HCT116 (cell line): ENCODE data around the gene PAPOLG. TPM values are rescaled to one million over a fixed set of nuclear protein-coding genes. Genes with fewer than 3 reads are reported as not detected.

Source experiments
- ATAC-seq: fragments of 200-7000 bp; cut with Tn5 transposase; 2 replicates; pipeline ENCODE4 v1.9.1; 2020; ENCODE audit warnings: mild to moderate bottlenecking, moderate library complexity
- BruUV-seq: library from RNA; stranded (reverse); fragments of 400-500 nt; replicated peaks from 2 replicates; lab custom pipeline; 2021; lab: Mats Ljungman, UMichigan
- CTCF ChIA-PET: fragments of 300-600 bp; sonication (Branson Sonifier 250); formaldehyde crosslinking; loops from one replicate; lab custom pipeline; 2021; ENCODE audit warnings: antibody characterized with exemption; lab: Charles Lee
- POLR2A ChIA-PET: fragments of 300-600, 350-600 bp; sonication (Branson Sonifier 250); formaldehyde crosslinking; loops from one replicate; lab custom pipeline; 2021; ENCODE audit warnings: antibody characterized with exemption; lab: Charles Lee
- RAD21 ChIA-PET, 2 experiments: fragments of 300-600 bp; sonication (Branson Sonifier 250); formaldehyde crosslinking; loops; one replicate each; lab custom pipeline; 2023; ENCODE audit warnings: low total read pairs in 2 of 2; ENCODE audit not compliant: uncharacterized antibody in 2 of 2, unreplicated experiment in 2 of 2, low non-redundant PET in 1 of 2; lab: Charles Lee
- DNase-seq: peaks from one replicate; pipeline ENCODE4 v3.0.0-alpha.2; 2010; ENCODE audit warnings: low read depth, low spot score
- H2AFZ ChIP-seq: fragments of 200-600 bp; shearing (Covaris generic), sonication (generic); 2 replicates; pipeline ENCODE4 v1.6.1; 2017; ENCODE audit warnings: low read depth, mixed run types, mixed read lengths, antibody characterized with exemption, low read length; ENCODE audit not compliant: poor library complexity, severe bottlenecking
- H3K27ac ChIP-seq: 2 replicates; pipeline ENCODE4 v1.5.1; 2012; ENCODE audit warnings: low read depth, low read length
- H3K27me3 ChIP-seq: fragments of 200-600 bp; sonication (generic); 2 replicates; pipeline ENCODE4 v1.6.1; 2016; ENCODE audit warnings: mixed run types, low read length, mixed read lengths; ENCODE audit not compliant: insufficient read depth
- H3K36me3 ChIP-seq, 2 experiments: fragments of 200-500 bp in 1 of 2; fragments of 200-600 bp in 1 of 2; sonication (Bioruptor generic) in 1 of 2; sonication (generic) in 1 of 2; 2 replicates each; pipeline versions ENCODE4 v1.5.1 to v1.6.1; 2014 to 2016; ENCODE audit warnings: low read length in 2 of 2, inconsistent platforms in 1 of 2, mixed read lengths in 1 of 2, mixed run types in 1 of 2; ENCODE audit not compliant: insufficient read depth in 2 of 2, control insufficient read depth in 1 of 2
- H3K4me1 ChIP-seq, 2 experiments: fragments of 200-600 bp in 1 of 2; sonication (generic) in 1 of 2; 2 replicates each; pipeline versions ENCODE4 v1.5.1 to v1.6.1; 2012 to 2017; ENCODE audit warnings: low read length in 2 of 2, inconsistent platforms in 1 of 2, mild to moderate bottlenecking in 1 of 2, mixed read lengths in 1 of 2, mixed run types in 1 of 2, moderate library complexity in 1 of 2; ENCODE audit not compliant: insufficient read depth in 2 of 2, control insufficient read depth in 1 of 2
- H3K4me2 ChIP-seq: fragments of 200-600 bp; sonication (generic); 2 replicates; pipeline ENCODE4 v1.6.1; 2017; ENCODE audit warnings: mixed run types, low read length, mixed read lengths
- H3K4me3 ChIP-seq, 2 experiments: fragments of 200-600 bp in 1 of 2; sonication (generic) in 1 of 2; replicated peaks in 1 of 2; 2 replicates each; pipeline ENCODE4 v1.5.1; 2011 to 2016; ENCODE audit warnings: low read length in 2 of 2, control low read depth in 1 of 2, low read depth in 1 of 2, mild to moderate bottlenecking in 1 of 2, mixed read lengths in 1 of 2, mixed run types in 1 of 2
- H3K79me2 ChIP-seq: fragments of 200-600 bp; sonication (generic); 2 replicates; pipeline ENCODE4 v1.6.1; 2017; ENCODE audit warnings: mild to moderate bottlenecking, mixed run types, low read length, moderate library complexity, mixed read lengths; ENCODE audit not compliant: insufficient read depth
- H3K9ac ChIP-seq: fragments of 200-600 bp; sonication (generic); 2 replicates; pipeline ENCODE4 v1.6.1; 2016; ENCODE audit warnings: low read length, mixed read lengths
- H3K9me2 ChIP-seq: fragments of 200-600 bp; sonication (generic), shearing (Covaris generic); 2 replicates; pipeline ENCODE4 v1.6.1; 2017; ENCODE audit warnings: mixed run types, mild to moderate bottlenecking, moderate library complexity; ENCODE audit not compliant: insufficient read depth
- H3K9me3 ChIP-seq, 2 experiments: fragments of 200-500 bp in 1 of 2; fragments of 200-600 bp in 1 of 2; sonication (Bioruptor generic) in 1 of 2; sonication (generic) in 1 of 2; 2 replicates each; pipeline ENCODE4 v1.6.1; 2014 to 2017; ENCODE audit warnings: low read length in 2 of 2, mixed read lengths in 2 of 2, inconsistent platforms in 1 of 2, low read depth in 1 of 2, mild to moderate bottlenecking in 1 of 2, mixed run types in 1 of 2, moderate library complexity in 1 of 2; ENCODE audit not compliant: control insufficient read depth in 1 of 2, insufficient read depth in 1 of 2
- H4K20me1 ChIP-seq: fragments of 200-600 bp; sonication (generic), shearing (Covaris generic); 2 replicates; pipeline ENCODE4 v1.6.1; 2017; ENCODE audit warnings: mixed run types, mild to moderate bottlenecking, moderate library complexity; ENCODE audit not compliant: insufficient read depth
- ATF3 ChIP-seq: IDR thresholded peaks from 2 replicates; pipeline ENCODE4 v1.6.1; 2012
- CBX3 ChIP-seq: IDR thresholded peaks from 2 replicates; pipeline ENCODE4 v1.6.1; 2012; ENCODE audit warnings: low read depth
- CEBPB ChIP-seq: IDR thresholded peaks from 2 replicates; pipeline ENCODE4 v1.6.1; 2012; ENCODE audit warnings: low read depth
- EGR1 ChIP-seq: IDR thresholded peaks from 2 replicates; pipeline ENCODE4 v1.6.1; 2012; ENCODE audit warnings: low read depth
- ELF1 ChIP-seq: IDR thresholded peaks from 2 replicates; pipeline ENCODE4 v1.6.1; 2012; ENCODE audit warnings: low read depth, borderline replicate concordance
- EZH2phosphoT487 ChIP-seq: fragments of 200-600 bp; IDR thresholded peaks from 2 replicates; pipeline ENCODE4 v1.6.1; 2018; ENCODE audit warnings: antibody characterized with exemption, borderline replicate concordance
- FOSL1 ChIP-seq: IDR thresholded peaks from 2 replicates; pipeline ENCODE4 v1.6.1; 2012; ENCODE audit warnings: low read depth
- POLR2A ChIP-seq: IDR thresholded peaks from 2 replicates; pipeline ENCODE4 v1.7.0; 2011; ENCODE audit warnings: borderline replicate concordance; ENCODE audit not compliant: insufficient read depth, insufficient read length; ENCODE audit errors: extremely low read depth
- RAD21 ChIP-seq: IDR thresholded peaks from 2 replicates; pipeline ENCODE4 v1.6.1; 2012; ENCODE audit warnings: low read depth, mild to moderate bottlenecking
- SIN3A ChIP-seq: IDR thresholded peaks from 2 replicates; pipeline ENCODE4 v1.6.1; 2012; ENCODE audit warnings: low read depth
- SP1 ChIP-seq: IDR thresholded peaks from 2 replicates; pipeline ENCODE4 v1.6.1; 2012; ENCODE audit warnings: low read depth
- ZBTB33 ChIP-seq: IDR thresholded peaks from 2 replicates; pipeline ENCODE4 v1.6.1; 2011; ENCODE audit warnings: mild to moderate bottlenecking, low read length, moderate library complexity; ENCODE audit not compliant: insufficient replicate concordance; ENCODE audit errors: extremely low read depth
- ZNF274 ChIP-seq: fragments of 200-500 bp; sonication (Bioruptor generic); IDR thresholded peaks from 2 replicates; pipeline ENCODE4 v1.6.1; 2014; ENCODE audit warnings: mild to moderate bottlenecking, low read depth, low read length, inconsistent platforms
- intact Hi-C: fragments of 100-400 bp; cut with micrococcal nuclease; formaldehyde crosslinking; loops from 2 replicates; pipeline ENCODE4 v1.10.0; 2022
- total RNA-seq: library from RNA; stranded (reverse); gene quantifications from one replicate; pipeline ENCODE4 v1.2.1, GENCODE V29; 2021; ENCODE audit not compliant: unreplicated experiment
- TF ChIP-seq, protein P1 (sequence below), 3 experiments: fragments of 200-600 bp in 1 of 3; sonication (generic) in 1 of 3; IDR thresholded peaks in 2 of 3; conservative IDR thresholded peaks in 1 of 3; 2 replicates each; pipeline ENCODE4 v1.5.1; 2012 to 2017; ENCODE audit warnings: low read depth in 2 of 3, low read length in 2 of 3, antibody characterized with exemption in 1 of 3, borderline replicate concordance in 1 of 3, control low read depth in 1 of 3, mild to moderate bottlenecking in 1 of 3, mixed read lengths in 1 of 3, mixed run types in 1 of 3, moderate library complexity in 1 of 3; ENCODE audit not compliant: insufficient read depth in 1 of 3
- TF ChIP-seq, protein P2 (sequence below): IDR thresholded peaks from 2 replicates; pipeline ENCODE4 v1.6.1; 2012

The PAPOLG gene
- total RNA-seq, 1 experiment from 2014 or later: 13.2 TPM

- Histone ChIP-seq H3K9me3 (no peaks in the 10 kb centered on the region), H3K4me1 (no peaks in the 10 kb centered on the region), H3K27me3 (no peaks in the 10 kb centered on the region), H3K9ac (no peak overlapping the region), H3K27ac (no peak overlapping the region), H3K4me3 (no peak overlapping the region), H2AFZ (no peak overlapping the region), H3K4me2 (no peak overlapping the region), H3K79me2 (no peaks in the 10 kb centered on the region), H3K9me2 (no peaks in the 10 kb centered on the region), H3K36me3 (peaks cover 27 to 36% of the 10 kb centered on the region in 2 experiments), H4K20me1 (0 out of 2 replicates have a peak, but pooled peaks cover 2% of the 10 kb centered on the region)
- RAD21 ChIA-PET: no interaction called here
- TF ChIP-seq ZBTB33: no peak
- no peak for TF ChIP-seq ELF1
- TF ChIP-seq POLR2A: no peak
- no peak for TF ChIP-seq ATF3
- no peak for TF ChIP-seq RAD21
- TF ChIP-seq SIN3A: no peak
- TF ChIP-seq EZH2phosphoT487: no peak
- TF ChIP-seq ZNF274: no peak
- no peak for TF ChIP-seq CBX3
- TF ChIP-seq EGR1: no peak
- TF ChIP-seq, protein P1, sequence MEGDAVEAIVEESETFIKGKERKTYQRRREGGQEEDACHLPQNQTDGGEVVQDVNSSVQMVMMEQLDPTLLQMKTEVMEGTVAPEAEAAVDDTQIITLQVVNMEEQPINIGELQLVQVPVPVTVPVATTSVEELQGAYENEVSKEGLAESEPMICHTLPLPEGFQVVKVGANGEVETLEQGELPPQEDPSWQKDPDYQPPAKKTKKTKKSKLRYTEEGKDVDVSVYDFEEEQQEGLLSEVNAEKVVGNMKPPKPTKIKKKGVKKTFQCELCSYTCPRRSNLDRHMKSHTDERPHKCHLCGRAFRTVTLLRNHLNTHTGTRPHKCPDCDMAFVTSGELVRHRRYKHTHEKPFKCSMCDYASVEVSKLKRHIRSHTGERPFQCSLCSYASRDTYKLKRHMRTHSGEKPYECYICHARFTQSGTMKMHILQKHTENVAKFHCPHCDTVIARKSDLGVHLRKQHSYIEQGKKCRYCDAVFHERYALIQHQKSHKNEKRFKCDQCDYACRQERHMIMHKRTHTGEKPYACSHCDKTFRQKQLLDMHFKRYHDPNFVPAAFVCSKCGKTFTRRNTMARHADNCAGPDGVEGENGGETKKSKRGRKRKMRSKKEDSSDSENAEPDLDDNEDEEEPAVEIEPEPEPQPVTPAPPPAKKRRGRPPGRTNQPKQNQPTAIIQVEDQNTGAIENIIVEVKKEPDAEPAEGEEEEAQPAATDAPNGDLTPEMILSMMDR (IDR thresholded peaks at IDR 0.05 in 2 of 3, conservative IDR thresholded peaks at IDR 0.05 in 1 of 3; ENCODE audit: borderline replicate concordance in 1 of 3, insufficient read depth in 1 of 3, low read depth in 2 of 3, low read length in 2 of 3): no peak
- no peak for TF ChIP-seq SP1
- TF ChIP-seq CEBPB: no peak
- no peak for TF ChIP-seq FOSL1
- TF ChIP-seq, protein P2, sequence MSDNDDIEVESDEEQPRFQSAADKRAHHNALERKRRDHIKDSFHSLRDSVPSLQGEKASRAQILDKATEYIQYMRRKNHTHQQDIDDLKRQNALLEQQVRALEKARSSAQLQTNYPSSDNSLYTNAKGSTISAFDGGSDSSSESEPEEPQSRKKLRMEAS: no peak
- DNase-seq (no peak), ATAC-seq (no peak)
- BruUV-seq: no TSS peak
- intact Hi-C loops: no loop called here
- CTCF ChIA-PET: interaction anchor here (1.2 kb wide), 1 partner anchor 202 kb away, joined by 3 read pairs; no protein-coding TSS in a partner anchor
- POLR2A ChIA-PET: no interaction called here
Measured at GRCh38 chr2:60796573-60797509, 40.8 kb downstream of the PAPOLG start.
